ENCODE results near the gene SPR.

SPR gene

GRCh38 chr2:72887032-72887739 is at the start of gene SPR:
Gene SPR, plus strand, starts transcription at chr2:72887408. Its CDS starts 25 bp downstream, at chr2:72887433.
- peak in 1 of 2 donors; percentile 59 for DNase-seq (ENCODE audit: low read depth in 1 of 2, low spot score in 1 of 2)

DNA sequence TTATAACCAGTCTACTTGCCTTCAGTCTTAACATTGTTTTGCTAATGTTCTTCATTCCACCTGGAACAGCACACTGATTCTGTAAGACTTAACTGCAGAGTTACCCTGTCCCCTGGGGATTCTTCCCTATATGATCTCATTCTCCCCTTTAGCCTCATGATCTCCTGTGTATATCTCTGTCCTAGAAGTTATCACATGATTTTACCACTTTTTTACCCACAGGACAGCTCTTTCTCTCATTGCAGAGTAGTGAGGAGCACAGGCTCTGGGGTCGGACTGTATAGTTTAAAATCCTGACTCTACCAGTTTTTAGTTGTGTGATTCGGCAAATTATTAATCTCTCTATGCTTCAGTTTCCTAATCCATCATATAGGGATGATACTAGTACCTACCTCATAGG is 47.1 kb upstream of the SPR start:
- no peak for DNase-seq (ENCODE audit: low read depth in 1 of 2, low spot score in 1 of 2)

DNA sequence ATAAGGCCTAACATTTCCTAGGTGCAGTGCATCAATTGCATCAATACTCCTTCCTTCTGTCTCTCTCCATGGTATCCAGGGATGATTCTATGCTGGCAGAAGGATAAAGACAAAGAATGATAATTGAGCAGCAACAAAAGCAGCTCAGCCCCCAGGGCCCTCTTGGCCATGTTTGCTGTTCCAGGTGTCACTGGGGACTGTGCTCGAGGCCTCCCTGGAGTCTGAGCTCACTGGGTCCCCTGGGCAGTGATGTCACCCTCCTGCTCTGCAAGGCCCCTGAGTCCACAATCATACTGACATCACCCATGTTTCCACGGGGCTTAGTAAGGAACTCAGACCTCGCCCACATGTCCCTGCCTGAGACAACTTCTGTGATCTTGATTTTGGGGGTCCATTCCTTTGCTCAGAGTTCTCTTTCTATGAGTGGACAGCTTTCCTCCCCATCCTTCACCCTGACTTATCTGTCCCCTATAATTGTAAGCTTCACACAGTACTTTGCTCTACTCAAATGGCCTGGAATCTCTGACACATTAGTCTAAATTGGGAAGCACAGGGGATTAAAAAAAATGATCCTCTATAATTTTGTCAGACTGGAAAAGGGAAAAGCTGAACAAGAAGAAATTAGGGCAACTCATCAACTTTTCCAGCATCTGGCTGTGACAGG is 45.6 kb upstream of the SPR start:
- DNase-seq (ENCODE audit: low read depth in 1 of 2, low spot score in 1 of 2), result no peak

- no peak for DNase-seq (ENCODE audit: low read depth in 1 of 2, low spot score in 1 of 2)
These were observed 43.9 kb upstream of the SPR start for GRCh38 chr2:72843301-72843700.

- DNase-seq (ENCODE audit: low read depth in 1 of 2, low spot score in 1 of 2), result no peak
These were observed 40.8 kb upstream of the SPR start for GRCh38 chr2:72846171-72847095.

- DNase-seq (ENCODE audit: low read depth in 1 of 2, low spot score in 1 of 2), result no peak
These were observed 39.5 kb upstream of the SPR start for GRCh38 chr2:72847534-72848315.

GRCh38 chr2:72848436-72849137 is 38.6 kb upstream of the SPR start:
- no peak for DNase-seq (ENCODE audit: low read depth in 1 of 2, low spot score in 1 of 2)

- no peak for DNase-seq (ENCODE audit: low read depth in 1 of 2, low spot score in 1 of 2)
These were observed 38.1 kb upstream of the SPR start for GRCh38 chr2:72849138-72849462.

GRCh38 chr2:72851333-72851732 is 35.9 kb upstream of the SPR start:
- no peak for DNase-seq (ENCODE audit: low read depth in 1 of 2, low spot score in 1 of 2)

DNA sequence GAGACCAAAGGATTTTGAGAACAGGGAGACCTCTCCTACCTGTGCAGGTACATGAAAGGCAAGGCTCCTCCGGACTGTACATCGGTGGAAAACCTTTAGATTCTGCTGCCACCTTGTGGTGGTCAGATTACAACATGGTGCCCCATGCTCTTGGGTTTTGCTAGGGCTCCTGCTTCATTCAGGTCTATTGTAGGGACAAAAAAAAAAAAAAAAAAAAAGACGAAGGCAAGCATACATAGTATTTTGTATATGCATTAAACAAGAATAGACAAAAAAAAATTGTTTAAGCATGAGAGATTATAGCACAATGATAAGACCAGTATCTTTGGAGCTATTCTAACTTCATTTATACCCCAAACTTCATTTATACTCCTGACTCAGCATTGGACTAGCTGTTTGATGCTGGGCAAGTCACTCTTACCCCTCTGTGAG is 27.4 kb upstream of the SPR start:
- DNase-seq (ENCODE audit: low read depth in 1 of 2, low spot score in 1 of 2), result peak; percentile 14 to 18

GRCh38 chr2:72862239-72862988 is 24.8 kb upstream of the SPR start:
- peak; percentile 67 to 78 for DNase-seq (ENCODE audit: low read depth in 1 of 2, low spot score in 1 of 2)

DNA sequence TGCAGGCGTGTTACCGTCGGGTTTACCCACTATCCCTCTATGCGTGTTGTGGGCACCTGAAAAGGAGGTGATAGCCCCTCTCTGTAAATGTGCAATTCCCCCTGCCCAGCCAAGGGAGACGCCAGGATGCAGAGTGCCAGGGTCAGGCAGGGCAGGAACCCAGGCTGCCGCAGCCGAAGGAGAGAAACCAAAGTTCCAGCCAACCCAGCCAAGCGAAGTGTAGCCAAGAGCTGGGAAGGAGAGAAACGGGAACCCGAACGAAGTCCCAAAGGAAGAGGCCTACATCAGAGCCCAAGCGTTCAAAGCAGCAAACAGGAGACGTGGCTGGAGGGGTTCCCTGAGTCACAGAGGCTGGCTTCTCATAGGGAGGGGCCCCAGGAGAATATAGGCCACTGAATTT is 24.2 kb upstream of the SPR start:
- DNase-seq (ENCODE audit: low read depth in 1 of 2, low spot score in 1 of 2), result no peak

DNA sequence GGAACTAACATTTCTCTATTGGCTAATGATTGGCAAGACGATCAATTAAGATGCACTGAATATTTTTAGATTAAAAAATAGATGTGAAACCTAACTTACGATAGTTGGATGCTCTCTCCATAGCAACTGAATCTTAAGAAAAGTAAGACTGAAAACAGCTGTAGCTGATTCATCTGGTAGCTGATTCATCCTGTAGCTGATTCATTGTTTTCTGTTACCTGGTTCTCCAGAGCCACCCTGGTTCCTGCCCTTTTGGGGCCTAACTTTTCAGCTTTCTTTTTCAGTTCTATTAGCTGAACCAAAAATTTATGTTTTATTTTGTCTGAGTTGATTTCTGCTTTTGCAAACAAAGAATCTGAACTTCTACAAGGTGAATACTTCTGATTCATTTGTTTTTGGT is 22.7 kb upstream of the SPR start:
- DNase-seq (ENCODE audit: low read depth in 1 of 2, low spot score in 1 of 2), result no peak

GRCh38 chr2:72871060-72871459 is 16.1 kb upstream of the SPR start:
- no peak for DNase-seq (ENCODE audit: low read depth in 1 of 2, low spot score in 1 of 2)

- DNase-seq (ENCODE audit: low read depth in 1 of 2, low spot score in 1 of 2), result no peak
These were observed 15.3 kb upstream of the SPR start for GRCh38 chr2:72871880-72872279.

- DNase-seq (ENCODE audit: low read depth in 1 of 2, low spot score in 1 of 2), result no peak
These were observed 3.7 kb upstream of the SPR start for GRCh38 chr2:72883356-72883962.

DNA sequence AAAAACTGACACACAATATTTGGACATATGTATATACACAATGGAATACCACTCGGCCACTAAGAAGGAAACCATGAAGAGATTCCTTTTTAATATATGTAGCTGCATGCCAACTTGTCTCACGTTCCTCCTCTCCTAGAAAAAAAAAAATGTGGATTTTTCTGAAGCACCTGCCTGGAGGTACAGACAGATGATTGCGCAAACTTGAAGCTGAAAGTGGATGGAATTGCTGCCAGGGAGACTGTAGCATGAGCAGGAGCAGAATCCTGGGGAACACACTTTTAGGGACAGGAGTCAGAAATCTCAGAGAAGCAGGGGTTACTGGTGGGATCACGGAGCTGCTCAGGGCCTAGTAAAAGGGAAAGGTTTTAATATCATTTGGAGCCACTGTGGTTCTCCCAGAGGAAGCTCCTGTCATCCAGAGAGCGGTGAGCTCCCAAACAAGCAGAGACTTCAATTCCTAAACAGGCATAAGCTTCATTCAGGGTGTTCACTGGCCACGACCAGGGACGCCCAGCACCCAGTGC is 640 bp upstream of the SPR start:
- no peak for DNase-seq (ENCODE audit: low read depth in 1 of 2, low spot score in 1 of 2)

GRCh38 chr2:72887740-72888437 is 681 bp downstream of the SPR start:
- DNase-seq (ENCODE audit: low read depth in 1 of 2, low spot score in 1 of 2), result peak in 1 of 2 donors; percentile 48

All from stimulated activated CD4-positive, alpha-beta T cell treated with anti-CD3 and anti-CD28 coated beads, Interleukin-15, amount 100 ng/mL, for 1 hour (primary cell).